ENCODE measurements around the gene SUMF2.

DNA sequence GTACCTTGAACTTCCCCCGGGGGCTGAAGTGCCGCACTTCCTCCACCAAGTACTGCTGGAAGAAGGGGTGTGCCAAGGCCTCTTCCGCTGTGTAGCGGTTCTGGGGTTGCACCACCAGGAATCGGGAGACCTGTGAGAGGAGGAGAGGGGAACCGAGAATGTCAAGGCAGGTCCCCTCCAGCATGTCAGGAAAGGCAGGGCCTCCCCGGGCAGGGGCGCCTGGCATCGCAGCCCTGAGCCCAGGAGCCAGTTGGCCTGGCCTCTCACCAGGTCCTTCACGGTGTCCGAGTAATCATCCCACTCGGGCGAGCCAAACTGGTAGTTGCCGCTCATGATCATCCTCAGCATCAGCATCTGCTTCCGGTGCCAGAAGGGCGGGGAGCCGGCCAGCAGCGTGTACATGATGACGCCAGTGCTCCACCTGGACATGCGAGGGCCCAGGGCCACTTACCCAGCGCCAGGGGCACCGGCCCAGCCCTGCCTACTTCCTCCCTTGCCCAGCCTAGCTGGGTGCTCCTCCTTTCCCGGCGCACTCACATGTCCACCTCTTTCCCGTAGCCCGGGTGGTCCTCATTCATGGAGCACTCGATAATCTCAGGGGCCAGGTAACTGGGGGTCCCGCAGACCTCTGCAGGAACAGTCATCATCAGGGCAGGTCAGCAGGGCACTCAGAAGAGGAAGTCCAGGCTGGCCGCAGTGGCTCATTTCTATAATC is 17.7 kb downstream of the SUMF2 start:
- no peak for TF ChIP-seq SP1 (CRISPR knock-in tag; conservative IDR thresholded peaks at IDR 0.05)
- no peak for TF ChIP-seq ZNF512 (CRISPR knock-in tag; IDR thresholded peaks at IDR 0.05; ENCODE audit: borderline replicate concordance)
- TF ChIP-seq, protein P1, sequence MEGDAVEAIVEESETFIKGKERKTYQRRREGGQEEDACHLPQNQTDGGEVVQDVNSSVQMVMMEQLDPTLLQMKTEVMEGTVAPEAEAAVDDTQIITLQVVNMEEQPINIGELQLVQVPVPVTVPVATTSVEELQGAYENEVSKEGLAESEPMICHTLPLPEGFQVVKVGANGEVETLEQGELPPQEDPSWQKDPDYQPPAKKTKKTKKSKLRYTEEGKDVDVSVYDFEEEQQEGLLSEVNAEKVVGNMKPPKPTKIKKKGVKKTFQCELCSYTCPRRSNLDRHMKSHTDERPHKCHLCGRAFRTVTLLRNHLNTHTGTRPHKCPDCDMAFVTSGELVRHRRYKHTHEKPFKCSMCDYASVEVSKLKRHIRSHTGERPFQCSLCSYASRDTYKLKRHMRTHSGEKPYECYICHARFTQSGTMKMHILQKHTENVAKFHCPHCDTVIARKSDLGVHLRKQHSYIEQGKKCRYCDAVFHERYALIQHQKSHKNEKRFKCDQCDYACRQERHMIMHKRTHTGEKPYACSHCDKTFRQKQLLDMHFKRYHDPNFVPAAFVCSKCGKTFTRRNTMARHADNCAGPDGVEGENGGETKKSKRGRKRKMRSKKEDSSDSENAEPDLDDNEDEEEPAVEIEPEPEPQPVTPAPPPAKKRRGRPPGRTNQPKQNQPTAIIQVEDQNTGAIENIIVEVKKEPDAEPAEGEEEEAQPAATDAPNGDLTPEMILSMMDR (IDR thresholded peaks at IDR 0.05) = no peak
- no peak for TF ChIP-seq JUN (CRISPR knock-in tag; IDR thresholded peaks at IDR 0.05)
- no peak for TF ChIP-seq ELF4 (CRISPR knock-in tag; IDR thresholded peaks at IDR 0.05; ENCODE audit: low read depth)
- no peak for TF ChIP-seq ZNF425 (CRISPR knock-in tag; conservative IDR thresholded peaks at IDR 0.05)
- no peak for TF ChIP-seq NR3C1 (CRISPR knock-in tag; conservative IDR thresholded peaks at IDR 0.05; ENCODE audit: low read depth)
- TF ChIP-seq SMAD4 (CRISPR knock-in tag; IDR thresholded peaks at IDR 0.05) = no peak
- TF ChIP-seq CREB1 (CRISPR knock-in tag; IDR thresholded peaks at IDR 0.05) = no peak
- no peak for TF ChIP-seq USF2 (CRISPR knock-in tag; IDR thresholded peaks at IDR 0.05)
- TF ChIP-seq ZNF416 (CRISPR knock-in tag; IDR thresholded peaks at IDR 0.05) = no peak
- TF ChIP-seq, protein P2, sequence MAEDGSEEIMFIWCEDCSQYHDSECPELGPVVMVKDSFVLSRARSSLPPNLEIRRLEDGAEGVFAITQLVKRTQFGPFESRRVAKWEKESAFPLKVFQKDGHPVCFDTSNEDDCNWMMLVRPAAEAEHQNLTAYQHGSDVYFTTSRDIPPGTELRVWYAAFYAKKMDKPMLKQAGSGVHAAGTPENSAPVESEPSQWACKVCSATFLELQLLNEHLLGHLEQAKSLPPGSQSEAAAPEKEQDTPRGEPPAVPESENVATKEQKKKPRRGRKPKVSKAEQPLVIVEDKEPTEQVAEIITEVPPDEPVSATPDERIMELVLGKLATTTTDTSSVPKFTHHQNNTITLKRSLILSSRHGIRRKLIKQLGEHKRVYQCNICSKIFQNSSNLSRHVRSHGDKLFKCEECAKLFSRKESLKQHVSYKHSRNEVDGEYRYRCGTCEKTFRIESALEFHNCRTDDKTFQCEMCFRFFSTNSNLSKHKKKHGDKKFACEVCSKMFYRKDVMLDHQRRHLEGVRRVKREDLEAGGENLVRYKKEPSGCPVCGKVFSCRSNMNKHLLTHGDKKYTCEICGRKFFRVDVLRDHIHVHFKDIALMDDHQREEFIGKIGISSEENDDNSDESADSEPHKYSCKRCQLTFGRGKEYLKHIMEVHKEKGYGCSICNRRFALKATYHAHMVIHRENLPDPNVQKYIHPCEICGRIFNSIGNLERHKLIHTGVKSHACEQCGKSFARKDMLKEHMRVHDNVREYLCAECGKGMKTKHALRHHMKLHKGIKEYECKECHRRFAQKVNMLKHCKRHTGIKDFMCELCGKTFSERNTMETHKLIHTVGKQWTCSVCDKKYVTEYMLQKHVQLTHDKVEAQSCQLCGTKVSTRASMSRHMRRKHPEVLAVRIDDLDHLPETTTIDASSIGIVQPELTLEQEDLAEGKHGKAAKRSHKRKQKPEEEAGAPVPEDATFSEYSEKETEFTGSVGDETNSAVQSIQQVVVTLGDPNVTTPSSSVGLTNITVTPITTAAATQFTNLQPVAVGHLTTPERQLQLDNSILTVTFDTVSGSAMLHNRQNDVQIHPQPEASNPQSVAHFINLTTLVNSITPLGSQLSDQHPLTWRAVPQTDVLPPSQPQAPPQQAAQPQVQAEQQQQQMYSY (CRISPR knock-in tag; IDR thresholded peaks at IDR 0.05) = no peak
